Measurements from ENCODE around the gene NCS1. TPM values are rescaled to one million over a fixed set of nuclear protein-coding genes. Genes with fewer than 3 reads are reported as not detected.

The NCS1 gene
- total and polyA plus RNA-seq, 12 donors: 4.0 to 87.6 (median 34.3) TPM

GRCh38 chr9:130259044-130259443 lies 86.8 kb downstream of the NCS1 start:
- intact Hi-C loops (cut with DNase I): no loop called here
- peaks cover 19% of the 10 kb centered on the region for H3K27me3 ChIP-seq
- WGBS, 4 donors: 68 to 90% (median 79%) methylated on average over 4 of the region's 4 CpGs
- no peak for DNase-seq
- H3K36me3 ChIP-seq (replicated peaks in 1 of 2): no peaks in the 10 kb centered on the region
- H3K27ac ChIP-seq: no peak overlapping the region
- no peaks in the 10 kb centered on the region for H3K9me3 ChIP-seq (replicated peaks in 1 of 3)
- no peak for TF ChIP-seq POLR2A (IDR thresholded peaks at IDR 0.05)
- TF ChIP-seq, protein P1, sequence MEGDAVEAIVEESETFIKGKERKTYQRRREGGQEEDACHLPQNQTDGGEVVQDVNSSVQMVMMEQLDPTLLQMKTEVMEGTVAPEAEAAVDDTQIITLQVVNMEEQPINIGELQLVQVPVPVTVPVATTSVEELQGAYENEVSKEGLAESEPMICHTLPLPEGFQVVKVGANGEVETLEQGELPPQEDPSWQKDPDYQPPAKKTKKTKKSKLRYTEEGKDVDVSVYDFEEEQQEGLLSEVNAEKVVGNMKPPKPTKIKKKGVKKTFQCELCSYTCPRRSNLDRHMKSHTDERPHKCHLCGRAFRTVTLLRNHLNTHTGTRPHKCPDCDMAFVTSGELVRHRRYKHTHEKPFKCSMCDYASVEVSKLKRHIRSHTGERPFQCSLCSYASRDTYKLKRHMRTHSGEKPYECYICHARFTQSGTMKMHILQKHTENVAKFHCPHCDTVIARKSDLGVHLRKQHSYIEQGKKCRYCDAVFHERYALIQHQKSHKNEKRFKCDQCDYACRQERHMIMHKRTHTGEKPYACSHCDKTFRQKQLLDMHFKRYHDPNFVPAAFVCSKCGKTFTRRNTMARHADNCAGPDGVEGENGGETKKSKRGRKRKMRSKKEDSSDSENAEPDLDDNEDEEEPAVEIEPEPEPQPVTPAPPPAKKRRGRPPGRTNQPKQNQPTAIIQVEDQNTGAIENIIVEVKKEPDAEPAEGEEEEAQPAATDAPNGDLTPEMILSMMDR (IDR thresholded peaks at IDR 0.05): no peak
- no peak overlapping the region for H3K4me3 ChIP-seq
- H3K4me1 ChIP-seq (replicated peaks in 1 of 2): no peaks in the 10 kb centered on the region

DNA sequence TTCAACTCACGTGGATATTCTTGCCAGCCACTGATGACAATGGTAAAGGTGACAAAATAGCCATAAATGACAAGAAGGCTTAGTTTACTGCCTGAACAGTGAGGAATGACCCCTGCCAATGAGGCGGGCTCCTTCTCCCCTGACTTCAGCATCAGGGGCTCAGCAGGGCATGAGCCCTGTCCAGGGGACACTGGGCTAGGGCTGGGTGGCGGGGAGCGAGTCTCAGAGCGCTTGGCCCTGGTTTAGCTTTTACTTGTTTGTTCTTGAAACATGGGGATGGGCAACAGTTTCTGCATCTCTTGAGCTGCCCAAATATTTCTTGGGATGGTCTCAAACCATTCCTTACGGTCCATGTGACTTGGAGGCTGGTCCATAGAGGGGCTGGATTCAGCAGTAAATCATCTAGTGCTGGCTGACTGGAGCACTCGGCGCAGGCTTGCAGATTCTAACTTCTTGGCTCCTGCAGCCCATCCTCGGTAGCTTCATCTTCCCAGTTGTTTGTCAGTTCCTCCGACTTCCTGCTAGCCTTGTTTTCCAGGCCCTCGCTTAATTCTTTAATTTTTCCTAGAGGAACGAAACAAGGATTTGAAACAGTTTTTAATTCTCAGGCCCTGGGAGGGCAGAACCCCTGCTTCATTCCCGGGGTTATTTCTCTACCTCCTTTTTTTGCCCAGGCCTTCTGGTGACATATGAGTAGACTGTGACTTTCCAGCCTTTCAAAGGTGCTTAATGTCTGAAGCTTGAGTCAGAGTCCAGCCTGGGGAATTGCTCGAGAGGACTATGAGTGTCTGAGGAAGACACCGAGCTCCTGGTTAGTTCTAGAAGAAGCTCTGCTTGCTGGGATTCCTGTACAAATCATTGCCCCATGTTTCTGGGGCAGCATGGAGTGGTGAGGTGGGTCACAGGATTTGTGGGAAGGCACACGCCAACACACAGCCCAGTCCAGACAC lies 88.9 kb downstream of the NCS1 start:
- Histone ChIP-seq H3K27me3 (peaks cover 37% of the 10 kb centered on the region), H3K4me3 (no peak overlapping the region), H3K9me3 (replicated peaks in 1 of 3) (no peaks in the 10 kb centered on the region), H3K4me1 (replicated peaks in 1 of 2) (peaks cover 8% of the 10 kb centered on the region in 2 donors), H3K27ac (peak overlapping the region in 1 of 5 donors; percentile 10), H3K36me3 (replicated peaks in 1 of 2) (no peaks in the 10 kb centered on the region)
- no peak for DNase-seq
- WGBS, 4 donors: 58 to 68% (median 66%) methylated on average over 16 of the region's 16 CpGs
- no peak for TF ChIP-seq POLR2A (IDR thresholded peaks at IDR 0.05)
- TF ChIP-seq, protein P1 (IDR thresholded peaks at IDR 0.05): no peak
- intact Hi-C loops (cut with DNase I): no loop called here

GRCh38 chr9:130262061-130262745 lies 90.0 kb downstream of the NCS1 start:
- Histone ChIP-seq H3K4me1 (replicated peaks in 1 of 2) (peaks cover 8 to 9% of the 10 kb centered on the region in 2 donors), H3K27me3 (peaks cover 47% of the 10 kb centered on the region), H3K9me3 (replicated peaks in 1 of 3) (no peaks in the 10 kb centered on the region), H3K4me3 (no peak overlapping the region), H3K36me3 (replicated peaks in 1 of 2) (no peaks in the 10 kb centered on the region), H3K27ac (no peak overlapping the region)
- intact Hi-C loops (cut with DNase I): no loop called here
- TF ChIP-seq, protein P1 (IDR thresholded peaks at IDR 0.05): no peak
- no peak for TF ChIP-seq POLR2A (IDR thresholded peaks at IDR 0.05)
- DNase-seq: no peak
- 72 to 82% (median 79%) methylated on average over 17 of the region's 17 CpGs for WGBS, 4 donors

DNA sequence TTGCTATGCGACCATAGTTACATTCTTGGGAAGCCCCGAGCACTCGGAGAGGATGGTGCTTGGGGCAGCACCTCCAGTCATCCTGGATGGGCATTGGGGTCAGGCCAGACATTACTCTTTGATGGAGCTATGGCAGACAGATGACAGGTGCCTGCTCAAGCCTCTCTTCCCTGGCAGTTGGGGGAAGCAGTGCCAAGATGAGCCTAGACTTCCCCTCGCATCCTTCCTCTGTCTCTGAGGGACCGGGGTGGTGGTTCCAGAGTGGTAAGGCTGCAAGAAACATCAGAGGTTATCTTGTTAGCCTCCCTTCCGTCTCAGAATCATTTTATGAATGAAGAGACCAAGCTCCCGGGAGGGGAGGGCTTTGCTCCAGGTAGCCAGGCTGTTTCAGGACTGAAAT lies 90.6 kb downstream of the NCS1 start:
- intact Hi-C loops (cut with DNase I): no loop called here
- Histone ChIP-seq H3K36me3 (replicated peaks in 1 of 2) (no peaks in the 10 kb centered on the region), H3K9me3 (replicated peaks in 1 of 3) (no peaks in the 10 kb centered on the region), H3K4me3 (no peak overlapping the region), H3K27ac (no peak overlapping the region), H3K27me3 (peaks cover 42% of the 10 kb centered on the region), H3K4me1 (replicated peaks in 1 of 2) (peaks cover 8 to 9% of the 10 kb centered on the region in 2 donors)
- no peak for DNase-seq
- TF ChIP-seq, protein P1 (IDR thresholded peaks at IDR 0.05): no peak
- no peak for TF ChIP-seq POLR2A (IDR thresholded peaks at IDR 0.05)
- WGBS, 4 donors: 73 to 83% (median 76%) methylated on average over 7 of the region's 7 CpGs
